ENCODE measurements around the gene ZNF816.
A peak's percentile ranks its signal among the peaks of the same experiment; 100 is the strongest.
"Not testable (repeated sequence)": the region's sequence is repeated elsewhere in the genome, so short reads cannot be mapped to it uniquely, and the experiment has no call there.

The ZNF816 gene

DNA sequence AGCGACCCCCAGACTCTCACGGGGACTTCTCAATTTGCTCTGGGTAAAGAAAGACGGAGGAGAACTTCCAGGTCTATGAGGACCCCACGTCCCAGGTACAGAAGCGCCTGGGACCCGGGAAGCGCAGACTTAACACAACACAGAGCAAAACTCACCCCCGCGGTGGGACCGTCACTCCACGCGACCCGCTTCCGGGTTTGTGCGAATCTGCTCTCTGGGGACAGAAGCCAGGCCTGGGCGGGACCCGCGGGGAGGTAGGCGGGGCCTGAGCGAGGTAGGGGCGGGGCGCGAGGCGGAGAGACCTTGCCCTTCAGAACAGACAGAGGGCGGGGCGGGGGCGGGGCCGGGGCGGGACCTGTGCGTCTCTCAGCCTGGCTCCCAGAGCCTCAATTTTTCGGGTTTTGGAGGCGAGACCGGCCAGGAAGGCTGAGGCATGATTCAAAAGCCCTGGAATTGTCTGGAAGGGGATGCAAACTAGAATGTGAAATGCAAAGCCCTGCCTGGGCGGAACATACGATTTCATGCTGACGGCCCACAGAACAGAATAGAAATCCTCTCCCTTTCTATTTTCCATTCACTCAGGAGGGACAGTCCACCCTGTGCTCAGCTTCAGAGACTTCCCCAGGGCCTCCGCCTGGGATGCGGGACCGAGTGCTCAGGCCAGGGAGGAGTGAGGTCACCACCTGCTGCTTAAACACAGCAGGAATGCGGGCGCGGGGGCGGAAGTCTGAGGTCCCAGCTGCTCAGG lies 20.1 kb downstream of the ZNF816 start:
- TF ChIP-seq CTCF (conservative IDR thresholded peaks at IDR 0.05; ENCODE audit: low read depth, low read length) = no peak
- DNase-seq (ENCODE audit: low read depth) = peak; percentile 75
- H3K4me3 ChIP-seq (ENCODE audit: low read depth, low read length) = peak overlapping the region; percentile 79

- no peak for TF ChIP-seq CTCF (conservative IDR thresholded peaks at IDR 0.05; ENCODE audit: low read depth, low read length)
- H3K4me3 ChIP-seq (ENCODE audit: low read depth, low read length) = peak overlapping the region; percentile 79
- DNase-seq (ENCODE audit: low read depth) = peak; percentile 35
Measured at GRCh38 chr19:52941941-52942385, 20.7 kb downstream of the ZNF816 start.

DNA sequence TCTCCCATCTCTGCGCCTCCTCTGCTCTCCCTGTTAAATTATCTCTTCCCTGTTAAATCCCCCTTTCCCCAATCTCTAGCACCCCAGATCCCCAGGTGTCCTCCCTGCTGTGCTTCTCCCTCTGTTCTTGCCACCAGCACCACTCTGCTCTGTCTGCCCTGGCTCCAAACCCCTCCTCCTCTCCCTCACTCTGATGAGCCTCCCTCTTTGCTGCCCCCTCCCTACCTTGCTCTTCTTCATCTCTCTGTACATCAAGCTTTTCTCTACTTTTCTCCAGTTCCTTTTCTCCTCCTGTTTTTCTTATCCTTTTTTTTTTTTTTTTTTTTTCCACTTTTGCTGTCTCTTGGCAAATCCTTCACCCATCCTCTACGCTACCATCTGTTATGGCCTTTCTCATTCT lies 21.2 kb downstream of the ZNF816 start:
- peak overlapping the region; percentile 79 for H3K4me3 ChIP-seq (ENCODE audit: low read depth, low read length)
- DNase-seq (ENCODE audit: low read depth) = not testable (repeated sequence)

DNA sequence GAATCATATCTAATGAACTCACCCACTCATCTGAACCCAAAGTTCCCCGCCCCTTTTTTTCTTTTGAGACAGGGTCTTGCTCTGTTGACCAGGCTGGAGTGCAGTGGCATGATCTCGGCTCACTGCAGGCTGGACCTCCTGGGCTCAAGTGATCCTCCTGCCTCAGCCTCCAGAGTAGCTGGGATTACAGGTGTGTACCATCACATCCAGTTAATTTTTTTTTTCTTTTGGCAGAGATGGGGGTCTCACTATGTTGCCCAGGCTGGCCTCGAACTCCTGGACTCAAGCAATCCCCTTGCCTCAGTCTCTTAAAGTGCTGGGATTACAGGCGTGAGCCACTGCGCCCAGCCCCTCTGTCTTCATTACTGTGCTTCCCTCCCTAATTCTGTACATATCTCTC lies 21.8 kb downstream of the ZNF816 start:
- not testable (repeated sequence) for DNase-seq (ENCODE audit: low read depth); H3K4me3 ChIP-seq (ENCODE audit: low read depth, low read length)

GRCh38 chr19:52938761-52939160 lies 23.9 kb downstream of the ZNF816 start:
- DNase-seq (ENCODE audit: low read depth) = no peak
- TF ChIP-seq CTCF (conservative IDR thresholded peaks at IDR 0.05; ENCODE audit: low read depth, low read length) = no peak
- H3K4me3 ChIP-seq (ENCODE audit: low read depth, low read length) = no peak overlapping the region

DNA sequence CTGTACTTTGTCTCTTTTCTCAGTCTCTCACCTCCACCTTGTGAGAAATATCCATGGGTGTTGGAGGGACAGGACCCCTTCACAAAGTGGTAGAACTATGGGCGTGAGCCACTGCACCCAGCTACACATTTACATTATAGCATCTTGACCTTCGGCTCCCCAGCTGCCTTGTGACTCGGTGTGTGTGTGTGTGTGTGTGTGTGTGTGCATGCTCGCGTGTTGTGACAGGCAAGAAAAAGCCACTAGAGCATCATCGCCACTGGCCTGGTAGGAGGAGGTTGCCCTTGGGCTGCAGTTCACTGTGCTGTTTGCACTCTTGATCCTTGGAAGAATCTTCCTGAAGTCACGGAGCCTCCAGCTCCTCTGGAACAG lies 25.7 kb downstream of the ZNF816 start:
- TF ChIP-seq CTCF (conservative IDR thresholded peaks at IDR 0.05; ENCODE audit: low read depth, low read length) = no peak
- H3K4me3 ChIP-seq (ENCODE audit: low read depth, low read length) = no peak overlapping the region
- DNase-seq (ENCODE audit: low read depth) = no peak

DNA sequence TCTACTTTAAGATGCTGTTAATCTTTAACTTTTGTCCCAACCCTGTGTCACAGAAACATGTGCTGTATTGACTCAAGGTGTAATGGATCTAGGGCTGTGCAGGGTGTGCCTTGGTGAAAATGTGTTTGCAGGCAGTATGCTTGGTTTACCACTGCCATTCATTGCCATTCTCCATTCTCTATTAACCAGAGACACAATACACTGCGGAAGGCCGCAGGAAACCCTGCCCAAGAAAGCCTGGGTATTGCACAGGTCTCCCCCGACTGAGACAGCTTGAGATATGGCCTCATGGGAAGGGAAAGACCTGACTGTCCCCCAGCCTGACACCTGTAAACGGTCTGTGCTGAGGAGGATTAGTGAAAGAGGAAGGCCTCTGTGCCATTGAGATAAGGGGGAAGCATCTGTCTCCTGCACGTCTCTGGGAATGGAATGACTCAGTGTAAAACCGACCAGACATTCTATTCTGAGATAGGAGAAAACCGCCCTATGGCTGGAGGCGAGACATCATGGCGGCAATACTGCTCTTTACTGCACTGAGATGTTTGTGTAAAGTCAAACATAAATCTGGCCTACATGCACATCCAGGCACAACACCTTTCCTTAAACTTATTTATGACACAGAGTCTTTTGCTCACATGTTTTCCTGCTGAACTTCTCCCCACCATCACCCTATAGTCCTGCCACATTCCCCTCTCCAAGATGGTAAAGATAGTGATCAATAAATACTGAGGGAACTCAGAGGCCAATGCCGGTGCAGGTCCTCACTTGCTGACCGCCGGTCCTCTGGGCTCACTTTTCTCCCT lies 26.3 kb downstream of the ZNF816 start:
- H3K4me3 ChIP-seq (ENCODE audit: low read depth, low read length) = no peak overlapping the region
- no peak for DNase-seq (ENCODE audit: low read depth)
- TF ChIP-seq CTCF (conservative IDR thresholded peaks at IDR 0.05; ENCODE audit: low read depth, low read length) = no peak

- TF ChIP-seq CTCF (conservative IDR thresholded peaks at IDR 0.05; ENCODE audit: low read depth, low read length) = no peak
- no peak overlapping the region for H3K4me3 ChIP-seq (ENCODE audit: low read depth, low read length)
- peak; percentile 65 for DNase-seq (ENCODE audit: low read depth)
Measured at GRCh38 chr19:52935434-52935833, 27.2 kb downstream of the ZNF816 start.

DNA sequence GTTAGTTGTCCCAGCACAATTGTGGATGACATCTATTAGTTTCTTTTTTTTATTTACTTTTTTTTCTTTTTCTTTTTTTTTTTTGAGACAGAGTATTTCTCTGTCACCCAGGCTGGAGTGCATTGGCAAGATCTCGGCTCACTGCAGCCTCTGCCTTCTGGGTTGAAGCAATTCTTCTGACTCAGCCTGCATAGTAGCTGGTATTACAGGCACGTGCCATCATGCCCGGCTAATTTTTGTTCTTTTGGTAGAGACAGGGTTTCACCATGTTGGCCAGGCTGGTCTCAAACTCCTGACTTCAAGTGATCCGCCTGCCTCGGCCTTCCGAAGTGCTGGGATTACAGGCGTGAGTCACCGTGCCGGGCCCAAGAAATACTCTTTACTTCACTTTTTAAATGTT lies 38.0 kb downstream of the ZNF816 start:
- H3K4me3 ChIP-seq (ENCODE audit: low read depth, low read length); DNase-seq (ENCODE audit: low read depth): not testable (repeated sequence)

Measured in choroid plexus epithelial cell (primary cell).